ENCODE results near the gene ARHGAP1.

GRCh38 chr11:46737699-46738098 is 37.3 kb upstream of the ARHGAP1 start:
- no peak for TF ChIP-seq CTCF (IDR thresholded peaks at IDR 0.05; ENCODE audit: insufficient read depth, low read length)
- no peak for TF ChIP-seq POLR2AphosphoS5 (IDR thresholded peaks at IDR 0.05; ENCODE audit: low read depth)
- TF ChIP-seq, protein P1, sequence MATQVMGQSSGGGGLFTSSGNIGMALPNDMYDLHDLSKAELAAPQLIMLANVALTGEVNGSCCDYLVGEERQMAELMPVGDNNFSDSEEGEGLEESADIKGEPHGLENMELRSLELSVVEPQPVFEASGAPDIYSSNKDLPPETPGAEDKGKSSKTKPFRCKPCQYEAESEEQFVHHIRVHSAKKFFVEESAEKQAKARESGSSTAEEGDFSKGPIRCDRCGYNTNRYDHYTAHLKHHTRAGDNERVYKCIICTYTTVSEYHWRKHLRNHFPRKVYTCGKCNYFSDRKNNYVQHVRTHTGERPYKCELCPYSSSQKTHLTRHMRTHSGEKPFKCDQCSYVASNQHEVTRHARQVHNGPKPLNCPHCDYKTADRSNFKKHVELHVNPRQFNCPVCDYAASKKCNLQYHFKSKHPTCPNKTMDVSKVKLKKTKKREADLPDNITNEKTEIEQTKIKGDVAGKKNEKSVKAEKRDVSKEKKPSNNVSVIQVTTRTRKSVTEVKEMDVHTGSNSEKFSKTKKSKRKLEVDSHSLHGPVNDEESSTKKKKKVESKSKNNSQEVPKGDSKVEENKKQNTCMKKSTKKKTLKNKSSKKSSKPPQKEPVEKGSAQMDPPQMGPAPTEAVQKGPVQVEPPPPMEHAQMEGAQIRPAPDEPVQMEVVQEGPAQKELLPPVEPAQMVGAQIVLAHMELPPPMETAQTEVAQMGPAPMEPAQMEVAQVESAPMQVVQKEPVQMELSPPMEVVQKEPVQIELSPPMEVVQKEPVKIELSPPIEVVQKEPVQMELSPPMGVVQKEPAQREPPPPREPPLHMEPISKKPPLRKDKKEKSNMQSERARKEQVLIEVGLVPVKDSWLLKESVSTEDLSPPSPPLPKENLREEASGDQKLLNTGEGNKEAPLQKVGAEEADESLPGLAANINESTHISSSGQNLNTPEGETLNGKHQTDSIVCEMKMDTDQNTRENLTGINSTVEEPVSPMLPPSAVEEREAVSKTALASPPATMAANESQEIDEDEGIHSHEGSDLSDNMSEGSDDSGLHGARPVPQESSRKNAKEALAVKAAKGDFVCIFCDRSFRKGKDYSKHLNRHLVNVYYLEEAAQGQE (IDR thresholded peaks at IDR 0.05; ENCODE audit: insufficient replicate concordance, low read depth), result no peak
